Measurements from ENCODE around the gene ZWILCH. TPM values are rescaled to one million over a fixed set of nuclear protein-coding genes. Genes with fewer than 3 reads are reported as not detected.

Gene ZWILCH
- total and polyA plus RNA-seq, 2 donors (not counting 1 experiment from before 2014, with no cell fraction given) = 14.5 to 25.4 TPM

DNA sequence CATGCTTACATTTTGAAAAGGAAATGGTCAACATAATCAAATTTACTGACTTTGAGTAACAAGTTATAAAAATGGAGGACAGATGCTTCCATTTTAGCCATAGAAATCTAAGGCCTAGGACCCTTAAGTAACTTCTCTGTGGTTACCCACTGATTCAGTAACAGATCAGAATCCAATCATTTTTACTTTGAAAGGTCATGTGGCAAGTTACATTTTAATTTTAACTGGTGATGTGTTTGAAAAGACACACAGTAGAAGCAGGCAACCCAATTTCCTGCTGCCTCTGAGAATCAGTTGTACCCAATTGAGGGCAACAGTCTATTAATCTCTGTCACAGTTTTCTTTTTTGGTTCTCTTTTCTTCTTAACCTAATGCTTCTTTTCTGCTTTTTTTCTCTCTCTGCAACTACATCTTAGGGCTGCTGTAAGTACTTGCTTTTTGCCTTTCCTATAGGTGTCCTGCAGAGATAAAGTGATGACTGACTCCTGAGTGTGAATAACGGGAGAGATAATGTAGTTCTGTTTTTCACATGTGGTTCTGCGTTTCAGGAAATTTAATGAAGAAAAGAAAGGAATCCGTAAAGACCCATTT, 3.3 kb downstream of the ZWILCH start:
- H3K79me2 ChIP-seq (ENCODE audit: control insufficient read depth, insufficient read depth, low read length) = peaks cover 42% of the 10 kb centered on the region
- H3K4me3 ChIP-seq (replicated peaks in 1 of 4; ENCODE audit: control extremely low read depth in 1 of 4, insufficient read depth in 1 of 4, low read depth in 3 of 4, low read length in 4 of 4) = no peak overlapping the region
- H3K27me3 ChIP-seq (ENCODE audit: control insufficient read depth, insufficient read depth, low read length) = no peaks in the 10 kb centered on the region
- no peaks in the 10 kb centered on the region for H3K4me1 ChIP-seq (ENCODE audit: control insufficient read depth, extremely low read depth, insufficient read depth, low read length)
- TF ChIP-seq EZH2 (IDR thresholded peaks at IDR 0.05; ENCODE audit: low read length, missing control alignments) = no peak
- TF ChIP-seq, protein P1, sequence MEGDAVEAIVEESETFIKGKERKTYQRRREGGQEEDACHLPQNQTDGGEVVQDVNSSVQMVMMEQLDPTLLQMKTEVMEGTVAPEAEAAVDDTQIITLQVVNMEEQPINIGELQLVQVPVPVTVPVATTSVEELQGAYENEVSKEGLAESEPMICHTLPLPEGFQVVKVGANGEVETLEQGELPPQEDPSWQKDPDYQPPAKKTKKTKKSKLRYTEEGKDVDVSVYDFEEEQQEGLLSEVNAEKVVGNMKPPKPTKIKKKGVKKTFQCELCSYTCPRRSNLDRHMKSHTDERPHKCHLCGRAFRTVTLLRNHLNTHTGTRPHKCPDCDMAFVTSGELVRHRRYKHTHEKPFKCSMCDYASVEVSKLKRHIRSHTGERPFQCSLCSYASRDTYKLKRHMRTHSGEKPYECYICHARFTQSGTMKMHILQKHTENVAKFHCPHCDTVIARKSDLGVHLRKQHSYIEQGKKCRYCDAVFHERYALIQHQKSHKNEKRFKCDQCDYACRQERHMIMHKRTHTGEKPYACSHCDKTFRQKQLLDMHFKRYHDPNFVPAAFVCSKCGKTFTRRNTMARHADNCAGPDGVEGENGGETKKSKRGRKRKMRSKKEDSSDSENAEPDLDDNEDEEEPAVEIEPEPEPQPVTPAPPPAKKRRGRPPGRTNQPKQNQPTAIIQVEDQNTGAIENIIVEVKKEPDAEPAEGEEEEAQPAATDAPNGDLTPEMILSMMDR (conservative IDR thresholded peaks at IDR 0.05 in 1 of 2, IDR thresholded peaks at IDR 0.05 in 1 of 2; ENCODE audit: low read depth in 1 of 2, low read length in 2 of 2) = no peak
- peak overlapping the region; percentile 17 for H2AFZ ChIP-seq (ENCODE audit: low read length)
- H3K4me2 ChIP-seq (ENCODE audit: extremely low read depth, insufficient read depth, low read length) = no peak overlapping the region
- H4K20me1 ChIP-seq (ENCODE audit: control insufficient read depth, extremely low read depth, insufficient read depth, low read length) = no peaks in the 10 kb centered on the region
- no peak overlapping the region for H3K27ac ChIP-seq (ENCODE audit: insufficient read depth, low read length)
- no peak for DNase-seq (ENCODE audit: low read depth in 2 of 2)
- no peaks in the 10 kb centered on the region for H3K9me3 ChIP-seq (ENCODE audit: control insufficient read depth, insufficient read depth, low read depth, low read length)
- no peaks in the 10 kb centered on the region for H3K36me3 ChIP-seq (ENCODE audit: control insufficient read depth, insufficient read depth, low read length)
- no peak overlapping the region for H3K9ac ChIP-seq (ENCODE audit: insufficient read depth, low read length)

DNA sequence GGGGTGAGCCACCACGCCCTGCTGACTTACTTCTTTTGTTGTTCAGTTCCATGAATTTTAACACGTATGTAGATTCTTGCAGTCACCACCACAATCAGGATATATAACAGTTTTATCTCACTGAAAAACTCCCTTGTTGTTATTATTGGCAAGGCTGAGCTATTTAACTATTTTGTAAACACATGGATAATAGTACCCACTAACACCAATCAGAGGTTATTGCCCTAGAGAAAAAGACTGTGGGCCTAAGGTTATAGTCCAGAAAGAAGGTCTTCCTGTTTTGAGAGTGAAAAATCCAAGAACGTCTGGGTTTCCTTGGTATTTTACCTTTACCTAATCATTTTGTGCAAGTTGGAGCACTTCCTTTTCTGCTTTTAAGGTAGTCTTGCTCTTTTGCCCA, 9.5 kb downstream of the ZWILCH start:
- no peaks in the 10 kb centered on the region for H3K4me1 ChIP-seq (ENCODE audit: control insufficient read depth, extremely low read depth, insufficient read depth, low read length)
- H3K27me3 ChIP-seq (ENCODE audit: control insufficient read depth, insufficient read depth, low read length) = no peaks in the 10 kb centered on the region
- no peak overlapping the region for H3K4me3 ChIP-seq (replicated peaks in 1 of 4; ENCODE audit: control extremely low read depth in 1 of 4, insufficient read depth in 1 of 4, low read depth in 3 of 4, low read length in 4 of 4)
- no peaks in the 10 kb centered on the region for H3K79me2 ChIP-seq (ENCODE audit: control insufficient read depth, insufficient read depth, low read length)
- no peak overlapping the region for H3K9ac ChIP-seq (ENCODE audit: insufficient read depth, low read length)
- H3K36me3 ChIP-seq (ENCODE audit: control insufficient read depth, insufficient read depth, low read length) = no peaks in the 10 kb centered on the region
- no peak for DNase-seq (ENCODE audit: low read depth in 2 of 2)
- H4K20me1 ChIP-seq (ENCODE audit: control insufficient read depth, extremely low read depth, insufficient read depth, low read length) = no peaks in the 10 kb centered on the region
- no peak overlapping the region for H2AFZ ChIP-seq (ENCODE audit: low read length)
- H3K4me2 ChIP-seq (ENCODE audit: extremely low read depth, insufficient read depth, low read length) = no peak overlapping the region
- no peak overlapping the region for H3K27ac ChIP-seq (ENCODE audit: insufficient read depth, low read length)
- H3K9me3 ChIP-seq (ENCODE audit: control insufficient read depth, insufficient read depth, low read depth, low read length) = no peaks in the 10 kb centered on the region
- TF ChIP-seq, protein P1 (conservative IDR thresholded peaks at IDR 0.05 in 1 of 2, IDR thresholded peaks at IDR 0.05 in 1 of 2; ENCODE audit: low read depth in 1 of 2, low read length in 2 of 2) = no peak
- no peak for TF ChIP-seq EZH2 (IDR thresholded peaks at IDR 0.05; ENCODE audit: low read length, missing control alignments)

DNA sequence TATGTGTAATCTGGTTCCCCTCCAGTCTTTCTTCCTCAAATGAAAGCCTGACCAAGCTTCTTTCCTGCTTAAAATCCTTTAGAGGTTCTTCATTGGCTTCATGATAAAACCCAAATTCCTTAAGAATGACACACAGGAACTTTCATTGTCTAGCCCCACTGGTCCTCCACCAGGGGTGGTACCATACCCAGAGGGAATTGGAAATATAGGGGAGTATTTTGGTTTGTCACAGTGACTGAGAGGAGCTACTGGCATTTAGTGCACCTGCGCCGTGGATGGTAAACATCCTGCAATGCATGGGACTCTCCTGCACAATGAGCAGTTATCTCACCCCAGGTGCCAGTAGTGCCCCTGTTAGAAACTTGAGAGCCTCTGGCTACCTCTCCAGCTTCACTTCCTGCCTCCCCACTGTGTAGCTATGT, 10.8 kb downstream of the ZWILCH start:
- no peaks in the 10 kb centered on the region for H3K27me3 ChIP-seq (ENCODE audit: control insufficient read depth, insufficient read depth, low read length)
- H3K4me2 ChIP-seq (ENCODE audit: extremely low read depth, insufficient read depth, low read length) = no peak overlapping the region
- H2AFZ ChIP-seq (ENCODE audit: low read length) = no peak overlapping the region
- no peaks in the 10 kb centered on the region for H3K9me3 ChIP-seq (ENCODE audit: control insufficient read depth, insufficient read depth, low read depth, low read length)
- DNase-seq (ENCODE audit: low read depth in 2 of 2) = peak in 1 of 2 donors; percentile 27
- no peaks in the 10 kb centered on the region for H3K36me3 ChIP-seq (ENCODE audit: control insufficient read depth, insufficient read depth, low read length)
- H3K27ac ChIP-seq (ENCODE audit: insufficient read depth, low read length) = no peak overlapping the region
- H3K4me1 ChIP-seq (ENCODE audit: control insufficient read depth, extremely low read depth, insufficient read depth, low read length) = no peaks in the 10 kb centered on the region
- no peak overlapping the region for H3K4me3 ChIP-seq (replicated peaks in 1 of 4; ENCODE audit: control extremely low read depth in 1 of 4, insufficient read depth in 1 of 4, low read depth in 3 of 4, low read length in 4 of 4)
- H3K9ac ChIP-seq (ENCODE audit: insufficient read depth, low read length) = no peak overlapping the region
- TF ChIP-seq, protein P1 (conservative IDR thresholded peaks at IDR 0.05 in 1 of 2, IDR thresholded peaks at IDR 0.05 in 1 of 2; ENCODE audit: low read depth in 1 of 2, low read length in 2 of 2) = no peak
- TF ChIP-seq EZH2 (IDR thresholded peaks at IDR 0.05; ENCODE audit: low read length, missing control alignments) = no peak
- H4K20me1 ChIP-seq (ENCODE audit: control insufficient read depth, extremely low read depth, insufficient read depth, low read length) = no peaks in the 10 kb centered on the region
- H3K79me2 ChIP-seq (ENCODE audit: control insufficient read depth, insufficient read depth, low read length) = no peaks in the 10 kb centered on the region
